LNCAP (cell line): ENCODE results near the gene ECEL1.

Source experiments
- TF ChIP-seq, protein P1 (sequence below): fragments of 450-650 bp; IDR thresholded peaks from 2 replicates; pipeline ENCODE4 v1.5.1; 2017; ENCODE audit warnings: mild to moderate bottlenecking

The ECEL1 gene

DNA sequence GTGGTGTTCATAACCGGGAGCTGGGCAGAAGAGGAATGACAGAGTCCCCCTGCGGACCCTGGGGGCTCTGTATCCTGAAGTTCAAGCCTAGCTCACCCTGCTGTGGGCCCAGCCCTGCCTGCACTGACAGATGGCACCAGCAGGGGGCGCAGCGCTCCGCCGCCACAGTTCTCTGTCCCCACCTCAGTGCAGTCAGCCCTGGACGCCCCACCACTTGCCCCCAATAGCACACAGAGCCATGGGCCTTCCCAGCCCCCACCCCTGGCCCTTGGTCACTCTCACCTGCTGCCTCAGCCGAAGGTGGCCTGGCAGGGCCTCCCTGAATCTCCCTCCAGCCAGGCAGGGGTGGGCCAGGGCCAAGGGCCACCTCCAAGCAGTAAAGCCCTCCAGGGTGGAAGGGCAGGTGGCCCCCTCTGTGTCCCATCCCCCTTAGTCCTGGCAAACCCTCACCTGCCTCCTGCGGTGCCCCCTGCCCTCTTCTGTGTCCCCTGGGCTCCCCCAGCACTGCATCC lies 41.3 kb downstream of the ECEL1 start:
- TF ChIP-seq, protein P1, sequence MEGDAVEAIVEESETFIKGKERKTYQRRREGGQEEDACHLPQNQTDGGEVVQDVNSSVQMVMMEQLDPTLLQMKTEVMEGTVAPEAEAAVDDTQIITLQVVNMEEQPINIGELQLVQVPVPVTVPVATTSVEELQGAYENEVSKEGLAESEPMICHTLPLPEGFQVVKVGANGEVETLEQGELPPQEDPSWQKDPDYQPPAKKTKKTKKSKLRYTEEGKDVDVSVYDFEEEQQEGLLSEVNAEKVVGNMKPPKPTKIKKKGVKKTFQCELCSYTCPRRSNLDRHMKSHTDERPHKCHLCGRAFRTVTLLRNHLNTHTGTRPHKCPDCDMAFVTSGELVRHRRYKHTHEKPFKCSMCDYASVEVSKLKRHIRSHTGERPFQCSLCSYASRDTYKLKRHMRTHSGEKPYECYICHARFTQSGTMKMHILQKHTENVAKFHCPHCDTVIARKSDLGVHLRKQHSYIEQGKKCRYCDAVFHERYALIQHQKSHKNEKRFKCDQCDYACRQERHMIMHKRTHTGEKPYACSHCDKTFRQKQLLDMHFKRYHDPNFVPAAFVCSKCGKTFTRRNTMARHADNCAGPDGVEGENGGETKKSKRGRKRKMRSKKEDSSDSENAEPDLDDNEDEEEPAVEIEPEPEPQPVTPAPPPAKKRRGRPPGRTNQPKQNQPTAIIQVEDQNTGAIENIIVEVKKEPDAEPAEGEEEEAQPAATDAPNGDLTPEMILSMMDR, result peak; percentile 49

DNA sequence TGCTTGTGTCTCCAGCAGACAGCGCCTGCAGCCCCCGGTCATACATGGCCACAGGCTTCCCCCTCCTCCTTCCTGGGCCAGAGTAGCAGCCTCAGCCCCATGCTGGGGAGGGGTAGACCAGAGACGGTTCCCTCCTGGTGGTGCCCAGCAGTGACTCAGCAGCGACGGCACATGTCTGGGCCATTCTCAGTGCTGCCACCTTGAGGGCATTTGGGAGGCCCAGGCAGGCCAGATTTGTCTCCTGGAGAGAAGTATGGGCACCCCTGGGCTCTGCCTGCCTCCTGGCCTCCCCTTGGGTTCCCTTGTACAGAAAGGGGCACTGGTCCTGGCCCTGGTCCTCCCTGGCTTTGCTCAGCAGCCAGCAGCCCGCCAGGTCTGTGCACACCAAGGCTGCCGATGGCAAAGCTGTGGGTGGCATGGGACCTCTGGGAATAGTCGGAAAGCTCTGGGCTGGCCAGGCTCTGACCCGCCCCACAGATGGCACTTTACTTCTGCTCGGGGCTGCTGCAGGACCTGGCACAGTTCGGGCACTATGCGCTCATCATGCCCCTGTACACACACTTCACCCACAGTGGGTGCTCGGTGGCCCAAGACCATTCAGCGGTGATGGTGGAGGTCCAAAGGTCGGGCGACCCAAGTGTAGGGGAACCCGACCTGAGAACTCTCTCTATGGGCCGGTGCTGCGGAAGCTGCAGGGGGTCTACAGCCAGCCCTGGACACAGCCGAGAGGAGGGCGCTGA lies 43.1 kb downstream of the ECEL1 start:
- TF ChIP-seq, protein P1, result peak; percentile 65

- TF ChIP-seq, protein P1, result no peak
Observed at GRCh38 chr2:232441147-232441651, 46.4 kb downstream of the ECEL1 start.

- TF ChIP-seq, protein P1, result peak; percentile 85
Observed at GRCh38 chr2:232440220-232441018, 47.2 kb downstream of the ECEL1 start.

DNA sequence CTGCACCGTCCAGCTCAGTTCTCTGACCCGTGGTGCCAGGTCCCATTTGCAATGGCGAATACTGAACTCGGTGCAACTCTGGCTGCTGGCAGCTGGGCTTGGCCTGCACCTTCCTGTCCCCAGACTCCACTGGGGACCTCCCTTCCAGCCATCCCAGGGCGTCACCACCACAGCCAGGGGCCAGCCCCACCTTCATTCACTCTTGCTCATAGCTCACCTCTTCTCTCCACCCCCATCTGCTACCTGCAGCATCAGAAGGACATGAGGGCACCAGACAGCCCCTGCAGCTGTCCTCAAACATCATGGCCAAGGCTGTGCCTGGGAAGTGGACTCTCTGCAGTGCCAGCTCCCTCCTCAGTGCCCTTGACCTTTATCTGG lies 47.9 kb downstream of the ECEL1 start:
- TF ChIP-seq, protein P1, result no peak

- TF ChIP-seq, protein P1, result peak; percentile 59
Observed at GRCh38 chr2:232438951-232439757, 48.5 kb downstream of the ECEL1 start.

GRCh38 chr2:232438091-232438490 lies 49.5 kb downstream of the ECEL1 start:
- TF ChIP-seq, protein P1, result no peak
